ENCODE results near the gene ABAT.

ABAT gene

DNA sequence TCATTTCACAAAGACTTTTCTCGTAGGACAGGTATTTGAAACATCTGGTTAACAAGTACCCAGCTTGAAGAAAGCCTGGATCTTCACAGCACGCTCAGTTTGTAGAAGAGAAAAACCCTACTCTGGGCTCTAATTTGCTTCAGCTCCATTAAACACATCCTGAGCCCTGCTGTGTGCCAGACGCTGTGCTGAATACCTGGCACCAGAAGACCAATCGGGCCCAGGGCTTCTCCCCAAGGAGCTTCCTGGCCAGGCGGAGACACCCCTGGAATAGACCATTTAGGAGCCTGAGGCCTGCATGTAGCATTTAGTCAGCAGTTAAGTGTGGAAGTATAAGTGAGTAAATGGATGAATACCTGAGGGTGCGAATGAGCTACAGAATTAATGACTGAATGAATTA is 8.9 kb upstream of the ABAT start:
- Histone ChIP-seq H3K36me3 (ENCODE audit: insufficient read depth, low read length) (no peaks in the 10 kb centered on the region), H3K9ac (ENCODE audit: low read depth, low read length) (no peak overlapping the region), H3K4me1 (ENCODE audit: insufficient read depth, low read length) (peaks cover 11% of the 10 kb centered on the region; the same call in 1 of the 2 replicates), H3K9me3 (ENCODE audit: control insufficient read depth, insufficient read depth, low read length) (no peaks in the 10 kb centered on the region)

DNA sequence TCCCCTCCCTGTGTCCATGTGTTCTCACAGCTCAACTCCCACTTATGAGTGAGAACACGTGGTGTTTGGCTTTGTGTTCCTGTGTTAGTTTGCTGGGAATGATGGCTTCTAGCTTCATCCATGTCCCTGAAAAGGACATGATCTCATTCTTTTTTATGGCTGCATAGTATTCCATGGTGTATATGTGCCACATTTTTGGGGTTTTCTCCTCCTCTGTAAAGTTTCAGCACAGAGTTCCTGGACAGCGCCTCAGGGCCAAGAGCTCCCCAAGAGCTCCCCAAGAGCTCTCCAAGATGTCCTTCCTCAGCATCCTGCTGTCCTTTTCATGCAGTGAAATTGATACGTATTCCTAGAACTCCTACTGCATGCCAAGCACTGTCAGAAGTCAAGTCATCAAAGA is 6.9 kb upstream of the ABAT start:
- no peaks in the 10 kb centered on the region for H3K9me3 ChIP-seq (ENCODE audit: control insufficient read depth, insufficient read depth, low read length)
- no peak overlapping the region for H3K9ac ChIP-seq (ENCODE audit: low read depth, low read length)
- H3K36me3 ChIP-seq (ENCODE audit: insufficient read depth, low read length): no peaks in the 10 kb centered on the region
- peaks cover 11% of the 10 kb centered on the region; the same call in 1 of the 2 replicates for H3K4me1 ChIP-seq (ENCODE audit: insufficient read depth, low read length)

DNA sequence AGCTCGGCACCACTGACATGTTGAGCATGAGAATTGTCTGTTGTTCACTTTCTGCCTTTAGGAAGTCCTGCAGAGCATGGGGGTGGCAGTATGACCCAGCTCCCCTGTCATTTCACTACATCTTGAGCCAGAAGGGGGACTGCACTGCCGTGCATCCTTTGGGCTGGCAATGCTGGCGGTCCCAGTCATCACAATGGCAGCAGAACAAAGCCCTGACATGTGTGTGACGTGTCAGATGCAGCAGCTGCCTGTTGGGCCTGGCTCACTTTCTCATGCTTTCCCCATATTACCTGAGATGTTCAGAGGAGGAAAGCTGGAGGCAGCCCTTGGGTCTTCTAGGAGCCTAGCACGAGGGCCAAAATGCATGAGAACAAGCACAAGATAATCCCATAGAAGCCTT is 6.3 kb upstream of the ABAT start:
- no peak overlapping the region for H3K9ac ChIP-seq (ENCODE audit: low read depth, low read length)
- peaks cover 11% of the 10 kb centered on the region; the same call in 1 of the 2 replicates for H3K4me1 ChIP-seq (ENCODE audit: insufficient read depth, low read length)
- no peaks in the 10 kb centered on the region for H3K36me3 ChIP-seq (ENCODE audit: insufficient read depth, low read length)
- no peaks in the 10 kb centered on the region for H3K9me3 ChIP-seq (ENCODE audit: control insufficient read depth, insufficient read depth, low read length)

DNA sequence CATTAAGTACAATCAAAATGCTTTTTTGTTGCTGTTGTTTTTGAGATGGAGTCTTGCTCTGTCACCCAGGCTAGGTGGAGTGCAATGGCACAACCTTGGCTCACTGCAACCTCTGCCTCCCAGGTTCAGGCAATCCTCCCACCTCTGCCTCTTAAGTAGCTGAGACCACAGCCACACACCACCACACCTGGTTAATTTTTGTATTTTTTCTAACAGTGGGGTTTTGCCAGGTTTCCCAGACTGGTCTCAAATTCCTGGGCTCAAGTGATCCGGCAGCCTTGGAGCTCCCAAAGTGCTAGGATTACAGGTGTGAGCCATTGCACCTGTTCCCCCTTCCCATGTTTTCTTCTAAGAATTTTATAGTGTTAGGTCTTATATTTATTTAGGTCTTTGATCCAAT is 4.9 kb upstream of the ABAT start:
- Histone ChIP-seq H3K9ac (ENCODE audit: low read depth, low read length) (no peak overlapping the region), H3K36me3 (ENCODE audit: insufficient read depth, low read length) (no peaks in the 10 kb centered on the region), H3K9me3 (ENCODE audit: control insufficient read depth, insufficient read depth, low read length) (no peaks in the 10 kb centered on the region)

DNA sequence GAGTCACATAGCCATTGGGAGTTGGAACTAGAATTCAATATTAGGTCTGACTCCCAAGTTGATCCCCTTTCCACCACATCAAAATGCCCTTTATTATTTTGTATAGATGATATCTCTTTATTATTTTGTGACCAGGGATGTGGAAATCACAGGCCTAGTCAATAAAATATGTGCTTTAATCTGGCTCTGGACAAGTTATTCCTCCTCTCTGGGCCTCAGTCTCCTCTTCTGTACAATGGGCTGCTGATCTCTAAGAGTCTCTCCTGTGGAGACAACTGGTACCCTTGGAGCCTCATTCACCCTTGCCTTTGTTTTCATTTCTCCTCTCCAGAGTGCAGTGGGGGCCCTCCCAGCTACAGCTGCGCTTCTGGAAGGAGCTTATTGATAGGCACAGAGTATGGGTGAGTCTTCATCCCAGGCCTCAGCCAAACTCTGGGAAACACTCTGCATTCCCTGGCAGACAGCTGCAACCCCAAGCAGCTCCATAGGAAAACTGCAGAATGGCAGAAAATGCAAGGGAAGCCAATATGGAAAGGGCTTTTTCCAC is 4.3 kb upstream of the ABAT start:
- Histone ChIP-seq H3K9me3 (ENCODE audit: control insufficient read depth, insufficient read depth, low read length) (no peaks in the 10 kb centered on the region), H3K36me3 (ENCODE audit: insufficient read depth, low read length) (no peaks in the 10 kb centered on the region)

More for the DNA sequence above, 4.9 kb upstream of the ABAT start:
- peaks cover 11% of the 10 kb centered on the region; the same call in 1 of the 2 replicates for H3K4me1 ChIP-seq (ENCODE audit: insufficient read depth, low read length)

DNA sequence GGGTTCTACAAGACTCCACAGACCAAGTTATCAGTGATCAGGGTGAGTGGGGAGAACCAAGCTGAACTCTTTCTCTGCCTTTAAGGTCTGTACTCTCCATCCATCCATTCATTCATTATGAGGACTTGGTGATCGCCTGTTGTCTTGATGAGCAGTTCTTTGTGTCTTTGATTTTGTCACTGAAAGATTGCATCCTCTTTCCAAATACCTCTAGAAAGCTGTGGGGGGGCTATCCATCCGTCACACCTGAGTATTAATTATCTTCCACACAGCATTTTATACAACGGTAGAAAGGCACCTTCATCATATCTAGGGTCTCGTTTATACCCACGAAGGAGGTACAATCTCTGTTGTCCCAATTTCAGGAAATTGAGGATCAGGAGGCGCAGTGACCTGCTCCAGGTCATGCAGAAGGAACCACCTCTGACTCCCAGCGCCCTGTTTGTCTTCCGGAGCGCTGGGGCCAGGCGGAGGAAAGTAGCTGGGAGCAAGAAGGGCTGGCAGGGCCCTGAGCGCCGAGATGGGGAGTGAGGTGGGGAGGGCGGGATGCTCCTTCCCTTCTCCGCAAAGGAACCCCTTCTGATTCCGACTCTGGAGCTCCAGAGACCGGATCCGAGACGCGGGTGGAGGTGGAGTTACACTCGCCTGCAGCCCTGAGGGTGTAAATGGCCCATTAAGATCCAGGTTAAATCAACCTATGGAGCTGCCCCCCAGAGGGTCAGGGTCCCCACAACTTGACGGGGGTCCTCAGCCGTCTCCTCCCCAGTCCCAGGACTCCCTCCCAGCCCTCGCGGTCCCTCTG is 605 bp upstream of the ABAT start:
- Histone ChIP-seq H3K9me3 (ENCODE audit: control insufficient read depth, insufficient read depth, low read length) (no peaks in the 10 kb centered on the region), H3K9ac (ENCODE audit: low read depth, low read length) (peak overlapping the region; percentile 69), H3K4me1 (ENCODE audit: insufficient read depth, low read length) (peaks cover 3% of the 10 kb centered on the region; the same call in 1 of the 2 replicates), H3K36me3 (ENCODE audit: insufficient read depth, low read length) (no peaks in the 10 kb centered on the region)

More for the DNA sequence above, 4.3 kb upstream of the ABAT start:
- no peak overlapping the region for H3K9ac ChIP-seq (ENCODE audit: low read depth, low read length)
- H3K4me1 ChIP-seq (ENCODE audit: insufficient read depth, low read length): peaks cover 8% of the 10 kb centered on the region; the same call in 1 of the 2 replicates

DNA sequence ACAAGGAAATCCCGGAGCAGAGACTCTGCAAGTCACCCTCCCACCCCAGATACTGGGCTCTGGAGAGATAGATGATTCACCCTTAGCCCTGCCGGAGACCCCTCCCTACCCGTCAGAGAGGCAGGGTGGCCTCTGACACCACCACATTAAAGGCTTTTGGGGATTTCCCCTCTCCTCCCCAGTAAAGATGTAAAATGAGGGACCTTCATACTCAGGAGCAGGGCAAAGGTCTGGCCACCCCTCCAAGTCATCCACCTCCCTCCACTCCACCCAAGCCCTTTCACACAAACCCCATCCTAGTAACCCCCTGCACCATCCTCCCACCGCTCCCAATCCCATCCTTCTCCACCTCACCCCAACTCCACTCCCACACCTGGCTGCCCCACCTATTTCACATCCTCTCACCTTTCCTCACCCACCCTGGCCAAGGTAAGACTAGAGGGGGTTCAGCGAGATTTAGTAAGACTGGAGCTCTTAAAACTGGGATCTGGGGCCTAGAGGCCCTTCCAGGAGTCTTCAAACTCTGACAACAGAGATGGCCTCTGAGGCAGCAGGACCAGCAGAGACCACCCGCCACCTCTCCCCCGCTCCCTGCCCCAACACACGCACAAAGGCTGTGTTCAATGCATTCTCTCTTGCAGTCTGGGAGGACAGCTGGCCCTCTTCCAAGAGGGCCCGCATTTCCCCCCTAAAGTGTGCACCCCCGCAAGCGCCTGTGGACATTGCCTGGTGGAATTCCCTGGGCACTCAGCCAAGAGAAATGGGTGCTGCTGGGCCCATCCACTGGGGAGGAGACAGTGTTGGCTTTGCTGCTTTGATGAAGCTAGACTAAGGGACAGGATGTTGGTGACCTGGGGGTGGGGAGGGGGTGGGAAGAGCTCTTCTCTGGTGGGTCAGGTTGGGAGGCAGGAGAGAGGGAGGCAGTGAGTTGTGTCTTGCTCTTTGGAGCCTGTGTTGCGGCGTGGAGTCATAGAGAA is 1.1 kb downstream of the ABAT start:
- Histone ChIP-seq H3K9ac (ENCODE audit: low read depth, low read length) (peak overlapping the region; percentile 57; the same call in 1 of the 2 replicates), H3K4me1 (ENCODE audit: insufficient read depth, low read length) (peaks cover 3% of the 10 kb centered on the region; the same call in 1 of the 2 replicates), H3K9me3 (ENCODE audit: control insufficient read depth, insufficient read depth, low read length) (no peaks in the 10 kb centered on the region), H3K36me3 (ENCODE audit: insufficient read depth, low read length) (no peaks in the 10 kb centered on the region)

DNA sequence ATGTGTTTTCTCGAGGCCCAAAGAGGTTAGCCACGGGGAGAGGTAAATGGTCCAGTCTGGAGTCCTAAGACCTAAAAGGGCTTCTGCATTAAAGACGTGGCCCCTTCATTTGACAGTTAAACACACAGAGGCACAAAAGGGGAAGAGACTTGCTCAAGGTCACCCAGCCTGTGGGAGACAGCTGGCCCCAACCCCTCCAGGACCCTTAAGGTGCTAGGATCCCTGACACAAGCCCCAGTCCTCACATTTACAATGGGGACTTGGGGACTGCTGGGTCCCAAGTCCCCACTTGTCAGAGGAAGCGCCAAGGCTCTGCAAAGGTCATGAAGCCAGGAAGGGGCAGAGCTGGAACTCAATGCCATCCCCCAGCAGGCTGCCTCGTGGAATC is 1.7 kb downstream of the ABAT start:
- H3K9me3 ChIP-seq (ENCODE audit: control insufficient read depth, insufficient read depth, low read length): no peaks in the 10 kb centered on the region
- peaks cover 3% of the 10 kb centered on the region; the same call in 1 of the 2 replicates for H3K4me1 ChIP-seq (ENCODE audit: insufficient read depth, low read length)
- no peaks in the 10 kb centered on the region for H3K36me3 ChIP-seq (ENCODE audit: insufficient read depth, low read length)
- H3K9ac ChIP-seq (ENCODE audit: low read depth, low read length): no peak overlapping the region

DNA sequence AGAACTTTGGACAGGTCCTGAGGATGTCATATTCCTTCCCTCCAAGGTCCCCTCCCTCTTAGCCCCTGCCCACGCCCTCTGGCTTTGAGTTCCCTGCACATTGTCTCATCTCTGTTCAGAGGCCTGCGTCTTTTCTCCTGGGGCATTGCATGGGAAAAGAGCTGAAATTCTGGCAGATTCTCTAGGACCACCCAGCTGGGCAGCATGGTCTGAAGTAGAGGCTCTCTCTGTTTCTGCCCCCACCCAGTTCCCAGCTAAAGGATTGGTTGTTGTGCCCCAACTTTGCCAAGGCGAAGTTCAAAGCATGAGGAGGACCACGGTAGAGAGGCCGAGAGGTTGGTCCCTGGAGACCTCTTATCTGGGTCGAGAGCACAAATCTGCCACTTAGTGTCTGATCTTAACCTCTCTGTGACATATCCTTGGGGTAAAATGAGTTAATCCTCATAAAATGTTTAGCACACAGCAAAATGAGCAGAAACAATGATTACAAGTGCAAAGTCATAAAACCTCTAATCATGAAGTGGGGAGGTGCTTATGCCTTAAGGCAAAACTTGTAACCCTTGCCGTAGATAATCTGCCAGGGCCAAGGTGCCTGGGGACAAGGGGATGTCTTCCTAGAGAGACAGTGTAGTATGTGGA is 2.4 kb downstream of the ABAT start:
- H3K9me3 ChIP-seq (ENCODE audit: control insufficient read depth, insufficient read depth, low read length): no peaks in the 10 kb centered on the region
- no peaks in the 10 kb centered on the region for H3K36me3 ChIP-seq (ENCODE audit: insufficient read depth, low read length)
- H3K4me1 ChIP-seq (ENCODE audit: insufficient read depth, low read length): peaks cover 3% of the 10 kb centered on the region; the same call in 1 of the 2 replicates
- no peak overlapping the region for H3K9ac ChIP-seq (ENCODE audit: low read depth, low read length)

DNA sequence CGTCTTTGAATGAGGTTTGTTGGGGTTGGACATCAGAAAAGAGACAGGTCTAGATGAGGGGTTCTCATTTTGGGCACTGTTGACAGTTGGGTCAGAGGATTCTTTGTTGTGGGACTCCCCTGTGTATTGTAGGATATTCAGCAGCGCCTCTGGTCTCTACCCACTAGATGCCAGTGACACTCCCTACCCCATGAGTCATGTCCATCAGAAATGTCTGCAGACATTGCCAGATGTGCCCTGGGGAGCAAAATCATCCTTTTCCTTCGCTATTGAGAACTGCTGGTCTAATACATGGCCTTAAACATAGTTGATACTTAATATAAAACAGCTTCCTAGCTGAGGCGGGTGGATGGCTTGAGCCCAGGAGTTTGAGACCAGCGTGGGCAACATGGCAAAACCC is 3.1 kb downstream of the ABAT start:
- Histone ChIP-seq H3K4me1 (ENCODE audit: insufficient read depth, low read length) (peaks cover 3% of the 10 kb centered on the region; the same call in 1 of the 2 replicates), H3K9ac (ENCODE audit: low read depth, low read length) (no peak overlapping the region), H3K9me3 (ENCODE audit: control insufficient read depth, insufficient read depth, low read length) (no peaks in the 10 kb centered on the region), H3K36me3 (ENCODE audit: insufficient read depth, low read length) (no peaks in the 10 kb centered on the region)

DNA sequence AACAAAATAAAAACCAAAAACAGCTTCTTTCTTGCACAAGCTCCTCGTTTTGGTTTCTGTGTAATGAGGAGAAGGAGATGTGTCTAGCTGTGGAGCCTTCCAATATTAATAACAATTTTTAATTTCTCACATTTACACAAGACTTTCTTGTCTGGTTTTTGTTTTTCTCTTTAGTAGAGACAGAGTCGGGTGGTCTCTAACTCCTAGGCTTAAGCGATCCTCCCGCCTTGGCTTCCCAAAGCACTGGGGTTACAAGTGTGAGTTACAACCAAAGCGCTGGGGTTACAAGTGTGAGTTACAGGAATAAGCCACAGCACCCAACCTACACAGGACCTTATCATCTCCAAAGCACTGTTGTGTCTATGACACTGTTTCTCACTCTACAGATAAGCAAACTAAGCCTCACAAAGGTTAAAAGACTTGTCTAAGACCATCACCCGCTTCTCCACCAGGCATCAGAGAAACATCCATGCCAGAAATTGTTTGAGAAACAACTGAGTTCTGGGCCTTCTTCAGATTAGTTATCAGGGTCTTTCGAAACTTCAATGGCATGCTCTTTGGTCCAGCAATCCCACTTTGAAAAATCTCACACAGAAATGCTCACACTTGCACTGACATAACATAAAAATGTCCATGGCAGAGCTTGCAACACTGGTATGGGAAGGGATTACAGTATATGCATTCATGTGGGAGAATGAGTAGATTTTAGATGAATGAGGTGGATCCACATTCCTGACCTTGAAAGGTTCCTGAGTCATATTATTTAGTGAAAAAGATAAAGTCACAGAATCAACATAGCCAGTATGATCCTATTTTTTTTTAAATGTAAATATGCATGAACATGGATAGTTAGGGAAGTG is 3.9 kb downstream of the ABAT start:
- Histone ChIP-seq H3K9ac (ENCODE audit: low read depth, low read length) (no peak overlapping the region), H3K9me3 (ENCODE audit: control insufficient read depth, insufficient read depth, low read length) (no peaks in the 10 kb centered on the region), H3K36me3 (ENCODE audit: insufficient read depth, low read length) (no peaks in the 10 kb centered on the region), H3K4me1 (ENCODE audit: insufficient read depth, low read length) (peaks cover 3% of the 10 kb centered on the region; the same call in 1 of the 2 replicates)

DNA sequence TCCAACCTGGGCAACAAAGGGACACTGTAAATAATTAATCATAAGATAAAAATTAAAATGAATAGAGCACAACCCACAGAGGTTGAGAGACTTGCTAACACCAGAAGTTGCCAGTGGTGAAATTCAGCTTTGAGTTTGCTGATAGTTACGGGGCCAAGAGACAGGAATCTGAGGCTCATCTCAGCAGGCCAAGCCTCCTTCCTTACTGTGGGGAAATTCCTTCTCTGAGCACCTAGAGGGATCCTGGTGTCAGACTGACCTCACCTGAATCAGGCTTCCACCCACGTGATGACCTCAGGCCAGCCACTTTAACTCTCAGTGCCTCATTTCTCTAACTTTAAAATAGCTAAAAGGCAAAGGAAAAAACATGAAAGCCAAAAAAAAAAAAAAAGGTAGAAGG is 4.7 kb downstream of the ABAT start:
- Histone ChIP-seq H3K36me3 (ENCODE audit: insufficient read depth, low read length) (no peaks in the 10 kb centered on the region), H3K4me1 (ENCODE audit: insufficient read depth, low read length) (peaks cover 3% of the 10 kb centered on the region; the same call in 1 of the 2 replicates), H3K9ac (ENCODE audit: low read depth, low read length) (no peak overlapping the region)

DNA sequence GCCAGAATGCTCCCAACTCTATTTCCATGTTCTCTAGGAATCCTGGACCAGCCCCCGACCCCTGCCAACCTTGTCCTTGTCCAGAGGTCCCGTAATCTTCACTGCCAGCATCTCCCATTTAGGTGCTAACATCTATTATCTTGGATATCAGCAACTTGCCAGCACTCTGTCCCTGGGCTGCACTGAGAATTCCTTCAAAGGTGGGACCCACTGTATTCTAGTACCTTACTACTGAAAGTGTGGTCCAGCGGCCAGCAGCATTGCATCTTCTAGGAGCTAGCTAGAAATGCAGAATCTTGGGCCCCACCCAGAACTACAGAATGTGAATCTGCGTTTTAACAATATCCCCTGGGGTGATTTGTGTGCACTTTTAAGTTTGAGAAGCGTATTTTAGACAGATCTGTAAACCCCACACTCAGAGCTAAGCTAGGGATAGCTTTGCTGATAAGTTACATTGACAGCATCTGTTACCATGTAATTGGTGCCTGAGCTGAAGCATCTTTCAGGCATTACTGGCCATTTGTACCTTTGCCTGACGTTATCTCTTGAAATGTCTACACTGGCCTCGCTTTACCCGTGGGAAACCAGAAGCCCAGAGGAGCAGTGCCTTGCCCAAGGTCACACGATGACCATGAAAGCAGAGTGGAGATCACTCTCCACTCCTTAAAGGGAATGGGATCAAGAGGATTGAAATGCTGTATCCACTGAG is 8.3 kb downstream of the ABAT start:
- peaks cover 5% of the 10 kb centered on the region for H3K4me1 ChIP-seq (ENCODE audit: insufficient read depth, low read length)
- H3K9me3 ChIP-seq (ENCODE audit: control insufficient read depth, insufficient read depth, low read length): no peaks in the 10 kb centered on the region
- H3K9ac ChIP-seq (ENCODE audit: low read depth, low read length): no peak overlapping the region
- H3K36me3 ChIP-seq (ENCODE audit: insufficient read depth, low read length): no peaks in the 10 kb centered on the region

More for the DNA sequence above, 4.7 kb downstream of the ABAT start:
- H3K9me3 ChIP-seq (ENCODE audit: control insufficient read depth, insufficient read depth, low read length): no peaks in the 10 kb centered on the region

All from ES-I3 (cell line).